Renal pelvis (tissue), 12 donors: ENCODE results near the gene LRRC4. TPM values are rescaled to one million over a fixed set of nuclear protein-coding genes. Genes with fewer than 3 reads are reported as not detected.

Experiments used
- DNase-seq: peaks from one replicate; pipeline ENCODE4 v3.0.0-alpha.2; 2013
- long read RNA-seq, 16 experiments: transcript quantifications; one replicate each; lab custom pipeline, GENCODE V29; 2026
- polyA plus RNA-seq, 3 donors: library from polyadenylated mRNA; unstranded; fragments of 120-200 nt; gene quantifications; one replicate each; pipeline ENCODE4 v1.2.1, GENCODE V29; 2013; ENCODE audit not compliant: insufficient read length in 3 of 3

LRRC4 gene, protein sequence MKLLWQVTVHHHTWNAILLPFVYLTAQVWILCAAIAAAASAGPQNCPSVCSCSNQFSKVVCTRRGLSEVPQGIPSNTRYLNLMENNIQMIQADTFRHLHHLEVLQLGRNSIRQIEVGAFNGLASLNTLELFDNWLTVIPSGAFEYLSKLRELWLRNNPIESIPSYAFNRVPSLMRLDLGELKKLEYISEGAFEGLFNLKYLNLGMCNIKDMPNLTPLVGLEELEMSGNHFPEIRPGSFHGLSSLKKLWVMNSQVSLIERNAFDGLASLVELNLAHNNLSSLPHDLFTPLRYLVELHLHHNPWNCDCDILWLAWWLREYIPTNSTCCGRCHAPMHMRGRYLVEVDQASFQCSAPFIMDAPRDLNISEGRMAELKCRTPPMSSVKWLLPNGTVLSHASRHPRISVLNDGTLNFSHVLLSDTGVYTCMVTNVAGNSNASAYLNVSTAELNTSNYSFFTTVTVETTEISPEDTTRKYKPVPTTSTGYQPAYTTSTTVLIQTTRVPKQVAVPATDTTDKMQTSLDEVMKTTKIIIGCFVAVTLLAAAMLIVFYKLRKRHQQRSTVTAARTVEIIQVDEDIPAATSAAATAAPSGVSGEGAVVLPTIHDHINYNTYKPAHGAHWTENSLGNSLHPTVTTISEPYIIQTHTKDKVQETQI
- 1 to 10 TPM; 6.7 to 9.7 (median 7.7) TPM for polyA plus RNA-seq
- long read RNA-seq, donor 1, partial matches to known transcripts = 72 of 106 reads
- long read RNA-seq, donor 1, other reads (novel, unspliced or antisense) = 33 of 106 reads
- long read RNA-seq, donor 2, partial matches to known transcripts = 0 of 2 reads
- long read RNA-seq, donor 2, other reads (novel, unspliced or antisense) = 0 of 2 reads
- long read RNA-seq, donor 3, partial matches to known transcripts = 212 of 236 reads
- long read RNA-seq, donor 3, other reads (novel, unspliced or antisense) = 21 of 236 reads
- long read RNA-seq, donor 4, partial matches to known transcripts = 152 of 163 reads
- long read RNA-seq, donor 4, other reads (novel, unspliced or antisense) = 9 of 163 reads
- long read RNA-seq, donor 5 = 0 reads
- long read RNA-seq, donor 6, partial matches to known transcripts = 0 of 1 reads
- long read RNA-seq, donor 6, other reads (novel, unspliced or antisense) = 0 of 1 reads
- long read RNA-seq, donor 7, partial matches to known transcripts = 0 of 2 reads
- long read RNA-seq, donor 7, other reads (novel, unspliced or antisense) = 0 of 2 reads
- long read RNA-seq, donor 8, partial matches to known transcripts = 0 of 2 reads
- long read RNA-seq, donor 8, other reads (novel, unspliced or antisense) = 0 of 2 reads
- long read RNA-seq, donor 9, partial matches to known transcripts = 0 of 2 reads
- long read RNA-seq, donor 9, other reads (novel, unspliced or antisense) = 0 of 2 reads
- long read RNA-seq, donor 10, partial matches to known transcripts = 0 of 1 reads
- long read RNA-seq, donor 10, other reads (novel, unspliced or antisense) = 0 of 1 reads
- long read RNA-seq, donor 11, partial matches to known transcripts = 0 of 1 reads
- long read RNA-seq, donor 11, other reads (novel, unspliced or antisense) = 0 of 1 reads
- long read RNA-seq, donor 12, partial matches to known transcripts = 0 of 2 reads
- long read RNA-seq, donor 12, other reads (novel, unspliced or antisense) = 0 of 2 reads
- long read RNA-seq, donor 13, partial matches to known transcripts = 0 of 1 reads
- long read RNA-seq, donor 13, other reads (novel, unspliced or antisense) = 0 of 1 reads
- long read RNA-seq, donor 14, partial matches to known transcripts = 0 of 2 reads
- long read RNA-seq, donor 14, other reads (novel, unspliced or antisense) = 0 of 2 reads
- long read RNA-seq, donor 15, partial matches to known transcripts = 0 of 2 reads
- long read RNA-seq, donor 15, other reads (novel, unspliced or antisense) = 0 of 2 reads
- long read RNA-seq, donor 16, partial matches to known transcripts = 310 of 310 reads
- long read RNA-seq, donor 16, other reads (novel, unspliced or antisense) = 0 of 310 reads

DNA sequence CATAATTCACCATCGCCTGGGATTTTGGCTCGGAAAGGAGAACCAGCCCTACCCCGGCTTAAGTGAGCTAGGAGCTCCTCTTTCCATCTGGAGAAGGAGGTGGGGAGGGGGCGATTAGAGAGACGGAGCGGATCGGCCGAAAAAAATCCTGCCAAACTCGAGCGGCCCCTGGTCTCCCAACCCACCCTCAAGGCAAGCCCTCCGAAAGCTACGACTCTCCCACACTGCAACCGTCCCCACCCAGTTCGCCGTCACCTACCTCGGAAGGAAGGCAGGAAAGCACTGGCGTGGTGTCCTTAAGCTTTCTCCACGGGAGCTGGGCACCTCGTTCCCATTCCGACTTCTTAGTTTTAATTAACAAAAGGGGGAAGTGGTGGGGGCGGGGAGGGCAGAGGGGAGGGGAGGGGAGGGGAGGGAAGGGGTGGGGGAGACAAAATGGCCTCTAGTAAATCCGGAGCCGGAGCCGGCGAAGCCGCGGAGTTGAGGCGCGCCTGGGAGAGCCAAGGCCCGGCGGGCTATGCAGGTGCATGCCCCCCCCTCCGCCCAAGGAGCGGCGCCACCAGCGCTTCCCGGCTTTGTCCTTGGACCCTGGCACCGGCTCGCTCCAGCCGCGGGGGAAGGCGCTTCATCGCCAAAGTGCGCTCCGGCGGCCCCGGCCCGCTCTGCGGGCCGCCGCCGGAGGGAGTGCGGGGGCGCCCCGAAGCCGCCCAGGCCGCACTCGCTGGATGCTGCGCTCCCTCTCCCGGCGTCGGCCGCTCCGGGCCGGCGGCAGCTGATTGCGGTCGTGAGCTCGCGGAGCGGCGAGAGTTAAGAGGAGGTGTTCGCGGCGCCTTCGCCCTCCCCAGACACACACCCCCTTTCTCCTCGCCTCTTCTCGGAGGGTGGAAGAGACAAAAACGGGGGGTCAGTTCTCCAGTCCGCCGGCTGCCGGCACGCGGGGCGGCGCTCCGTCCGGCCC is at the start of gene LRRC4:
Gene LRRC4 (minus strand): TSS at position 784 of the 958 bp plus-strand sequence. CDS start 797 bp downstream, outside the sequence.
- DNase-seq = no peak

DNA sequence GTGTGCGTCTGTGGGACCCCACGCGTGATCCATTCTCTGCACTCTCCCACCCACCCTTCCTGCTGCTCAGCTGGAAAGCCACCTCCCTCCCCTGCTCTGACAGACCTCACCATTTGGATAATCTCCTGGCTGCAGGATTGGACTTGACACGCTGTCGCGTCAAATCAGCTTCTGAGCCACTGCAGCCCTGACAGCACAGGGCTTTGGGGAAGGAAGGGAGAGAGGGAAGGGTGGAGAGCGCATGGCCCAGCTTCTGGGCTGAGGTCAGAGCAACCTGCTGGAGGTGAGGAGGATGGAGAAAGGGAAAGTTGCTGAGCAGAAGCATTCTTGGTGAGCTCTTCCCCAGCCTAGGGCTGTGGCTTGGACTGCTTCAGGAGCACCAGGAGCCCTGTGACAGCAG is 48.9 kb upstream of the LRRC4 start:
- no peak for DNase-seq

DNA sequence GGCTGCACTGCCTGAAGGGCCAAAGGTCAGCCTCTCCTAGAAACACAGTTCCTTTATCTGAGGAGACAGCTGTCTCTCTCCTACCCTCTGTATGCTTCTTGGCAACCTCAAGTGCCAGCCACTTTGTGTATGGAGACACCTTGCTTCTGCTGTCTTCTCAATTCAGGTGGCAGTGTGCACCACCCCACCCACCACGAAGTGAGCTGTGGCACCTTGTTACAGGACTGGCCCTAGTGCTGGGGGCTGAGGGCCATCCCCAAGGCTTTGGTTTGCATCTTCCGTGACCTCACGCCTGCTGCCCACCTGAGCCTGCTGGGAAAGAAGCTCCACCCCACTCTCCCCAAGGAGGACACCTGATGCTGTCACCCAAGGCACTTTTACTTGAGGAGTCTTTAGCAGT is 47.1 kb upstream of the LRRC4 start:
- DNase-seq = no peak

DNA sequence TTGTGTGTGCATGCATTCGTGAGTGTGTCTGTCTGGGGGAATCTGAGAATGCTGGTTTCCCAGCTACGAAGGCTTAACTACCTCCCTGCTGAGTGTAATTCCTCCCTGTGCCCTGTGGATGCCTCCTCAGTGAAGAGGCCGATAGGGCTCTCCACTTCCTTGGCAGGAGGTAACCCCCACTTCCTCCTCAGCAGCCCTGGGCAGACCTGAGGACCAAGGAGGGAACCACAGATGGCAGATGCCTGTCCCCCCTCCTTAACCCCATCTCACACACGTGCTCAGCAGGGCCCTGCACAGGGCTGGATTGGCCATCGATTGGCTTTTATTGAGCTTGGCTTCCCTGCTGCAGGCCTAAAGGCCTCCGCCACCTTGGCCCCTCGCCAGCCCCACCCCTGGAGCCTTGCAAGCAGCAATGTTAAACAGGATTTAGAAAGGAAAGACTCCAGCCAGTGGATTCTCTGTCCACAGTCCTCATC is 45.6 kb upstream of the LRRC4 start:
- DNase-seq = no peak

DNA sequence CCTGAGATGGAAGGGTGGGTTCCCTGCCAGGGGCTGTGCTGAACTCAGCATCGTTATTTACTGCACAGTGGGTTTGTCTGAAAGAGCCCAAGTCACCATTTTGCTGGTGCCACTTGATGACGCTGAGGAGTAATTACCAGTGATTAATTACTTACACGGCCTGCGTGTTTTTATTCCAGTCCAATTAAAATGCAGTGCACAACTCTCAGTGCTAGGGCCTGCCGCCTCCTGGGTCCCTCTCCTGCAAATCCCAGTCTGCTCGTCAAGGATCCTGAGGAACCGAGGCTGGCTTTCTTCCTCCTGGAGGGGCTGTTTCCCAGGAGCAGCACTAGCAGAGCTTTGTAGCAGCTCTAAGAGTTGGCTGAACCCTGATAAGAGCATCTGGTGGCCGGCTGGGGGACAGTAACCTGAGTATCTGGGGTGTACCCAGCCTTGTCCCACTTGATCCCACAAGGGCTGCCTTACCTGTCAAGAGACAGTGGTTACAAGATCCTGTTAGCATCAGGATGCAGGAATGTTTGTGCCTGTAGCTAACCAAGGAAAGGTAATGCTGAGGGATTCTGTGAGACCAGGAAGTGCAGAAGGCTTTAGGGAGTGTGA is 45.1 kb upstream of the LRRC4 start:
- DNase-seq = no peak

DNA sequence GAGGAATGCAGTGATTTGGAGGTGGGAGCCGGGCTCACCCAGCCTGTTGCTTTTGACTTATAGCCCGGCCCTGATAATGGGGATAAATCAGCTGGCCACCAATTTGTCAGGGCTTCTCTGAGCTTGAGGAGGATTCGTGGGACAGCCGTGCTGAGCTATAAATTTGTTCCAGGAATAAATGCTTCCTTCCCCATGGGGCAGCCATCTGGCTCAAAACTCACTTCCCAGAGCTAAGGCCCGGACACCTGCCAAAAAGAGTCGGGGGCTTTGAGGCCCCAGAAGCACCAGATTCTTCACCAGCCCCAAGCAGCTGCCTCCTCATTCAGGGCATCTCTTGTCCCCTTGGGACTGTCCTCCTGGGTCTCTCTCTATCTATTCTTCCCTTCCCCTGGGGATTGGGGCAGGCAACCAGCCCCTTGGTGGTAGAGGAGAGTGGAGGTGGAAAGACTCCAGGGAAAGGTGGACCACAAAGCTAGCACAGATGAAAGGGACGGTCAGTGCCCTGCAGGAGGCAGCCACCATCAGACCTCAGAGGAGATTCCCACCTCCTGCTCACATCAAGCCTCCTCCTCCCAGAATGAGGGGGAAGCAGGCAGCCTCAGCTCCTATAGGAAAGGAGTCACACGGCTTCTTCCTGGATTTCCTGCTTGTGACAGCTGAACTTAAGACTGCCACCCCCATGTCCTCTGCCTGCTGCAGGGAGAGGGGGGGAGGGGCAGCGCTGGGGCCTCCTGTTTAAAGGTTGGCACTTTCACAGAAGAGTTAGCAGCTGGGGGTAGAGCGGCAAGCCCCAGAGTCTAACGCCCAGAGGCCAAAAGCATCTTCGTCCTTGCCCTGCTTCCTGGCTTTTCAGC is 44.2 kb upstream of the LRRC4 start:
- DNase-seq = no peak

DNA sequence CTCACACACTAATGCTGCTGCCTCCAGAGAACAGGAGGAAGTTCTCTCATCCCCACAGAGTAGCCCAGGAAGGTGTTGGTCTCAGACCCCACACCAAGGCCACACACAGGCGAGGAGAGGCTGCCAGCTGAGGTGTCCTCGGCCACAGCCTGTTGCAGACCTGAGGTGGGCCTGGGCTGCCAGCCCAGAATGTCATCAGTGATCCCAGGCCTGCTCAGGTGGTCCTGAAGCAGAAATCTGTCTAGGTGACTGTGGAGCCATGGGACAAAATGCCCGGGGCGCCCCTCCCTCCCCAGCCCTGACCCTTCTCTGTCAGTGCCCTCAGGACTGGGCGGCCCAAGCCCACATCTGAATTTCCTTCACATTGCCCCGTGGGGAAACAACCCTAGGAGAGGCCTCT is 43.5 kb upstream of the LRRC4 start:
- no peak for DNase-seq

DNA sequence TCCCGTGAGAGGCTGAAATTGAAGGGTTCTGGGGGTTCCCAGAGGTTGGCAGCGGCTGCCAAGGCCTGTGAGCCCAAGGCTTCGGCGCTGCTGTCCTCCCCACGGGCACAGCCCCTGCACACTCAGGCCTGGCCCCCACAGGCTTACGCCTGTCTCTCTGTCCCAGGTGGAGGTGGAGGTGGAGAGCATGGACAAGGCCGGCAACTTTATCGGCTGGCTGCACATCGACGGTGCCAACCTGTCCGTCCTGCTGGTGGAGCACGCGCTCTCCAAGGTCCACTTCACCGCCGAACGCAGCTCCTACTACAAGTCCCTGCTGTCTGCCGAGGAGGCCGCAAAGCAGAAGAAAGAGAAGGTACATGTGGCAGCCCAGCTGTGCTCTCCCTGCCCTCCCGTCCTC is 43.1 kb upstream of the LRRC4 start:
- no peak for DNase-seq

DNA sequence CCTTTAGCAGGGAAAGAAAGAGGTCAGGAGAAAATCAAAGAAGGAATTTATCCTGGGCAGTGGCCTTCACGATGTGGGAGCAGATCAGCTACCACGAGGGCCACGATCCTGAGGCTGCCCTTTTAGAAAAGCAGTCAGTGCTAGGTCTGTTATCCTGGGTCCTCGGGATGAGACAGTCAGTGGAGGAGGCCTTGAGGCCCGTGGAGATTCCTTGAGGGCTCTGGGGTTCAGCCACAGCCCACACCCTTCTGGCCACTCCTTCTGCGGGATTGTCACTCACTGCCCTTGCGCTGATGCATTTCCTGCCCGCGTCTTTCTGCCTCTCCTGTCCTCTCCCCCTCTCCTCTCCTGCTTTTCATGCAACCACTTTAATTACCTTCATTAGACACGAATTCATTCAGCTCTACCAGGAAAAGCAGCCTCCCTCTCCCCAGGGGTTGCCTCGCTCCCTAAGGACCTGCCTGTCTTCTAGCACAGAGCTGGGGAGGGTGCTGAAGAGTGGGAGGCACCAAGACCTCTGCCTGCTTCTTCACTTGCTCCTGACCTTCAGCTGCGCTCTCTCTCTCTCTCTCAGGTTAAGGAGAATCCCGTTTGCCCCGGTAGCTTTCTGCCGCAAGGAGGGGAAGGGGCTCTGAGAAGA is 42.6 kb upstream of the LRRC4 start:
- no peak for DNase-seq

DNA sequence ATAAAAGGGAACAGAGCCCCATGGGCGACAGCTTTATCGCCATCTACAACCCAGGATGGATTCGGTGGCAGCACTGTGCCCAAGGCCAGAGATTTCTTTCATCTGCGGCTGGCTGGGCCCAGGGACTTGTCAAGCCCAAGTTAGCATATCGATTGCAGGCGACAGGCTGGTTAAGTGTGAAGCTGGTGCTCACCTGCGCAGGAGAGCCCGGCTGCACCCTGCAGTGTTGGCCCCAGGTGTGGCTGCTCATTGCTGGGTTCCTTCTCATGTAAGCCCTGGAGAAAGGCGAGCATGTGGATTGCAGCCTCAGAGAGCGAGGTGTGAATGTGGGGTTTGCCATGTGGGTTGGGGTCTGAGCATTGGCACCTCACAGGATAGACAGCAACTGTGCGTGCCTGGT is 40.6 kb upstream of the LRRC4 start:
- DNase-seq = no peak

DNA sequence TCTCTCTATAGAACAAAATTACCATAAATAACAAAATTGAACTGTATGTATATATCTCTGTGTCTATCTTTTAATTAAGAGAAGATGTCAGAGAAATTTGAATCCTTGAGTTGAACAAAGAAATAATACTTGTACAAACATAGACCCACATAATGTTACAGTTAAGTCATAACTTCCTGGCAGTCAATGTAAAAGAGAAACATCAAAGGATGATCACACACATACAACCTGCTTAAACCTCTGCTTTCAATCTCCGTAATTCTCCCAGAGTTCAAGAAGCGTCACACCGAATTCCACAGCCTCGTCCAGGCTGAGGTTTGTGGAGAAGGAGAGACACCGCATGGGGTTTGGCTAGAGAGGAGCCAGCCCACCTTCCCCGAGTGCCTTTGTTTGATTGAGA is 40.1 kb upstream of the LRRC4 start:
- DNase-seq = no peak

DNA sequence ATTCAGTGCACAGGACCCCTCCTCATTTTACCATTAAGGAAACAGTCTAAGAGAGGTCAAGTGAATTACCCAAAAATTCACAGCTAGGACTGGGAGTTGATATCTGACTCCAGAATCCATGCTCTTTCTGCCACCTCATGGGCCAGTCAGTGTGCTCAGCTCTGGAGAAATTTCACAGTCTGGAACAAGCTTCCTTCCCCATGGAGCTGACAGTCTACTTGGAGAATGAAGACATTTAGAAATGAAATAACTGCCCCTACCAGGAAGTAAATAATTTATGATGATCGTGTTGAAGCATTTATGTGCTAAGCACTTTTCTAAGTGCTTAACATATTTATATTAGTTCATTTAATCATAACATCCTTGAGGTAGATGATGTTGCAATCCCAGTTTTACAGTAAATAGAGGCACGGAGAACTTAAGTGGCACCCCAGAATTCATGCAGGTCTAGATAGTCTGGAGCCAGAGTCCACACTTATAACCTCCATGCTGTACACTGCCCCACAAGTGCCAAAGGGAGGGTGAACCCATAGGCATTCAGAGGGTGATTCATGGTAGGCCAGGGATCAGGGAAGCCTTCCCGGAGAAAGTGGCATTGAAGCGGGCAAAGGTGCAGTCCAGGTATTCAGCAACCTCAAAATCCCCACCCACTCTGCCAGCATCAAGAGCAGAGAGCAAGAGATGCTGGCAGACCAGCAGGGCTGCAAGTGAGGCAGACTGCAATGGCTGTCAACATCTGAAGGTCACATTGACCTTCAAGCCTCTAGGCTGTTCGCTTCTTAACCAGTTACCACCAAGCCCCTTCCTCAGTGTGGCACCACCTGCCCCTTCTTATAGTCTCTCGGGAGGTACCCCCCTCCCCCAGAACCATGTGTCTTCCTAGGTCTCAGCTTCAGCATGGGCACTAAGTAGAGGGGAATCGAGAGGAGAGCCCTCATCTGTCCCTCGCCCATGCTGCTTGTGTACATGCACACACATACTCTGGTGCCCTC is 38.4 kb upstream of the LRRC4 start:
- DNase-seq = no peak

DNA sequence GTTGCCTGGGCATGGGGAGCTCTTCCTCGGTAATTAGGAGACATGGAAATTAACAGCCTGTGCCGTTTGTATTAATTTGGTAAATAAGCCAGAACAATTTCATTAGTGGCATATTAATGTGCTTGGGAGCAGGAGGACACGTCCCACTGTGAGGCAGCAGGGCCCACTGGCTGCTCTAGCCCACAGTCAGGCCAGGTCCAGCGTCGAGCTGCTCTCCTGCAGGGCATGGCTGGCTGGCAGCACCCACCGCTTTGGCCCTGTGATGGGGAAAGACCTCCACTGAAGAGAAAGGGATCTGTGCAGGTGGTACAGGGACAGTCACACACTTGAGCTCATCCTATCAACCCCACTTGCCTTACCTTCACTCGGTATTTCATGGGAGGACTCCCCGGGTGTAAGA is 37.5 kb upstream of the LRRC4 start:
- DNase-seq = no peak

DNA sequence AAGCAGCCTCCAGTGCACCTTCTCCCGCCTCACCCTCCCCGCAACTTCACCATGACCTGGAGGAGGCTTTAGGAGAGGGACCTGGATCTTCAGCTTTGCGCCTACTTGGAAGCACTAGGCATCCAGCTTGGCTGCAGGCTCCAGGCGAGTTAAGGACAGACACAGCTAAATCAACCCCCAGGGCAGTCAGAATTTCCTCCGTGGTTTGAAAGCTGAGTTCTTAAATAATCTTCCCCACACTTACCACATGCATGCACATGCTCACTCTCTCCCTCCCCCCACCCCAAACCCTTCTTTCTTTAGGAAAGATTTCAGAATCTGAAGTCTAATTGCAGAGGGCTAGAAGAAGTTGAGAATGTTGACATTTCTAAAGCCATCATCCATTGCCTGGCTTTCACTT is 36.7 kb upstream of the LRRC4 start:
- DNase-seq = no peak

DNA sequence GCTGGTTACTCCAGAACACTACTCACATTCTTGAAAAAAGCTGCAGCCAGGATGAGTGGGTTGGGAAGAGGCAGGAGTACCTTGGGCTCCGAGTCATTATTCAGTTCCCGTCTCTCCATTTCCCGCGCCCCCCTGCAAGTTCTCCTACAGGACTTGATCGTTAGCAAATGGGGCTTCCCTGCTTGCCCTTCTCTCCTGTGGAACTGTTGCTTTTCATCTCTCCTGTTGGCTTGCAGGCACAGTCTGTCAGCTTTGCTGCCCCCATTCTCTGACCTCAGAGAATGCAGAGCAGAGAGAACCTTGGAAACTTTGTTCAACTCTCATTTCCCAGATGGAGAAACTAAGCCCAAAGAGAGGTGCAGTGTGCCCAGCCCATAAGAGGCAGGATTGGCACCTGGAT is 35.6 kb upstream of the LRRC4 start:
- DNase-seq = no peak

DNA sequence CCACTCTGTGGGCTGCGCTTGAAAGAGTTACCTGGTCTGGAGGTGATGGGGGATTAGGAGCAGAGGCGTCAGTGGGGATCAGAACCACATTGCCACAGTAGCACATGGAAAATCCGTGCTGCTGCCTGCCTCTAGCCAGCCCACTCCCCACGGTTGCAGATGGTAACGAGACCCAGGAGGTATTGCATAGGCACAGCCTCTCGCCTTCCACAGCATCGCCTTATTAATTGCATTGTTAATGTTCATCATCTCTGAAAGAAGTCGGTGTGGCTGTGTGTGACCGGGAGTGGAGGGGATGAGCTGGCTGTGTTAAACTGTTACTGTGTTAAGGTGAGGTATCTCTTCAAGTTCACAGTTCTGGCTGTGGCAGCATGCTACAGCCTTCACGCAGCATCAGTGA is 35.2 kb upstream of the LRRC4 start:
- DNase-seq = no peak
